Measurements from ENCODE around the gene TGM4.
"Not testable (repeated sequence)": the region's sequence is repeated elsewhere in the genome, so short reads cannot be mapped to it uniquely, and the experiment has no call there.

The TGM4 gene

DNA sequence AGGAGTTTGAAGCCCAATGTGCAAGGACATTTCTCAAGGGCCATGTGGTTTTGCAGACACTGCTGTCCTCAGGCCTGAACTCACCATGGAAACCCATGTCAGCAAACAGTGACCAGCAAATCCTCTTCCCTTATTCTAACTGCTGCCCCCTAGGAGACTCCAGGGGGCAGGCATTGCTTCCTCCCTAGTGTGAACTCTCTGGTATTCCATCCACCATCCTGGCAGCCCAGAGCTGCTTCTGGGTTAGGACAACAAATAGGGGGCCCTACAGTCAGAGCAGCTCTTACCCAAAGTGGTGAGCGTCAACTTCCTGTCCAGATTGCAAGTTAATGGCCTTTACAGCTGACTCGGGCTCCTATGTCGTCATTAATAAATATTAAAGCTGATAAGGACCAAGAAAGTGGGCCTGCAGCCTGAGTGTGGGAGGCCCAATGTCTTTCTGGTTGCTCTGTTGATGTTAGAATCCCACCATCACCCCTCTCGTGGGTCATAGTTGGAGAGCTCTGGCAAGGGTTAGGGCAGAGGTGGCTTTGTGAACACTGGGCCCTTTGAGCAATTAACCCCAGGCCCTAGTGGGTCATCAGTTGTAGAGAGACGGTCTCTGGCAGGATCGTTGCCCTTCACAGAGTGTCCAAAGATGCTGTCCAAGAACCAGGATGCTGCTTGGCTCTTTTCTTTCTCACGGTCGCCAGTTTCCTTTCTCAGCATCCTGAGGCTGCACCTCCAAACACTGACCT lies 41.5 kb downstream of the TGM4 start:
- no peak for DNase-seq (ENCODE audit: low read depth in 3 of 3)

DNA sequence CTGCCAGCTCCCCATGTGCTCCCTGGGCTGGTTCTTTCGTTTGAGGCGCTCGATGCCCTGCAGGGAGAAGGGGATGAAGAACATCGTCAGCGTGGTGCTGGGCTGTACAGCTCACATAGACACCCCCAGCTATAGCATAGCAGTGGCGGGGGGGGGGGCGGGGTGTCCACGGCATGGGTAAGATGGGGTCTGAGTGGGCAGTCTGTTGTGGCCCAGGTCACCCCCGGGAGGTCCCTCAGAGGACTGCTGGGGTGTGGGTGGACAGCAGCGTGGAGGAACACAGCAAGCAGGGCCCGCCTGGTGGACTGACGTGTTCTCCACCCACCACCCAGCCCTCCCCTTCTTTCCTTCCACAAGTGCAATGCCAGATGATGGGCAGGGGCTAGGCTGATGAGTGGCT lies 43.7 kb downstream of the TGM4 start:
- DNase-seq (ENCODE audit: low read depth in 3 of 3): no peak

DNA sequence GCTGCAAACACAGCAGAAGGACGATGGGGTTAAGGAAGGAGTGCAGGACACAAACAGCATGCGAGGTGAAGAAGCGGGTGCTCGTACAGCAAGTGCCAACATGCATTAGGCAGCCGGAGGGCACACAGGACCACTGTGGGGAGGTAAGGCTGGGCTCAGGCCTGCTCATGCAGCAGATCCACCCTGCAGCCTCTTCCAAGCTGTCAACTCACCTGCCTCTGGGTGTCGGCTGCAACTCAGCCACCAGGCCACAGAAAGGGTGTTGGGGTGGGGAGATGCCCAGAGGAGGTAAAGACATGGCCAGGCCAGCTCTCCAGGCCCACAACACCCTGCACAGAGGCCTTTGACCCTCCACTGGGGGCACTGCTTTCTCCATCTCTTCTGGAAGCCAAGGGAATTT lies 44.2 kb downstream of the TGM4 start:
- DNase-seq (ENCODE audit: low read depth in 3 of 3): no peak

DNA sequence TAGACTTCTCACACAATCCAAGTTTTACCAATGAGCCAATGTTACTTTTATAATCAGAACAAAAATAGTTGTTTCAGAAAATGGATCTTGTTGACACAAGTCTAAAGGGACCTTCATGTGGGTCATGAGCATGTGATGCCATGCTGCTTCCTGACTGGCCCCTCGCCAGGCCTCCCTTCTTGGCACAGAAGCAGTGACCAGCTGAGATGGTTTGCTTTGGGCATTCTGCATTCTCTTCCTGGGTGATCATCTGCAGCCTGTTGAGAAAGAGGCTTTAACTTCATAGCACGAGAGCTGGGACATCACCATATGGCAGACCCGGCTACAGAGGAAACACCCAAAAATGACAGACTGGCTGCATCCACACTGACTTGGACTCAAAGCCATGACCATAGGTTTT lies 45.7 kb downstream of the TGM4 start:
- DNase-seq (ENCODE audit: low read depth in 3 of 3): no peak

DNA sequence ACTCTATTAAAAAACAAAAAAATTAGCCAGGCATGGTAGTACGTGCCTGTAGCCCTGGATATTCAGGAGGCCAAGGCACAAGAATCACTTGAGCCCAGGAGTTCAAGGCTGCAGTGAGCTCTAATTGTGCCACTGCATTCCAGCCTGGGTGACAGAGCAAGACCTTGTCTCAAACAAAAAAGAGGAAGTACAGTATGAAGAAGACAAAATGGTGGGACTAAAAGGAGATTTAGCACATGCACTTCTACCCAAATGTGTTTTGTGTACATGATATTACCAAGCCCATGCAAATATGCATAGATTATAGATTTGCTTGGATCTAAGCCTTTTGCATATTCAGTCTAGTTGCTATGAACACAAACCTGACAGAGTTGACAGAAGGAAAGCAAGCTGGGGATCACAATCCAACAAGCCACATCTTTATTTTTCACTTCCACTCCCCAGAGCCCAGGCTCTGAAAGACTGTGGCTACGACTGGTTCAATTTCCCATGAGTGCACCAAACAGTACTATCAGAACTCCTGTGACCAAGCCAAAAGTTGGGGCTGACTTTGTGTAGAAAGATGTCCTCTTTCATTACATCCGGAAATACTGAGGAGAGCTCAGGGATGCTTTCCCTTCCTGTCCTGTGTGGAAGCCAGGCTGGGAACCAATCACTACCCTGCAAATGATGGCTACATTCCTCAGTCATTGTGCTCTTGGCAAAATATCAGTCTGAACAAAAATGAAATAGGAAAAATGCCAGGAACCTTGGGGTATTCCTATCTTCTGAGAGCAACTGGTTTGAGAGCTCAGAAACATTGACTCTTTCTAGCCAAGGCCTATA lies 49.4 kb downstream of the TGM4 start:
- no peak for DNase-seq (ENCODE audit: low read depth in 3 of 3)

DNA sequence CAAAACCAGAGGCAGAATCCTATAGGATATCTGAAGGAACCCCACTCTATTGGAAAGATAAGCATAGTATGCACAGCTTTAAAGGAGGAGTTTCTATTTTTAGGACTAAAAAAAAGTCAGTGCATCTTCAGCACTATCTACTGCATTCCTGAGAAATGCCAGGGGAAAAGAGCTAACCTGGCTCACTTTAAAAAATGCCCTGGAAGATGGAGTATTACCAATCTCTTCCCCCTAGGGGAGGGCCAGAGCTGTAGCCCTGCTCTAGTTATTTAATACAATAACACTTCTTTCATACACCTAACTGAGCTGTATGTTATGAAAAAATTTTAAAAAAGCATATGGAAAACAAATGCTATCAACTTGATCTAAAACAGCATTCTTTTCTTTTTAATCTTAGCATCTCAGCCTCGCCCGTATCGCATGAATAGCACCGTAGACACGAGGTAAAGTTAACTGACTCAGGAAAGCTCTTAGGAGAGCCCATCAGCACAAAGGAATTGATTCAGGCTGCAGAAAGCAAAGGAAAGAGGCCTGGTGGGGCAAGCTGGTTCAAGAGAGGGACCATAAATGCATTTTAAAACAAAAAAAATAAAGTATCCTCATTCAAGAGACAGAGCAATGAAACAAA lies 50.2 kb downstream of the TGM4 start:
- no peak for DNase-seq (ENCODE audit: low read depth in 3 of 3)

DNA sequence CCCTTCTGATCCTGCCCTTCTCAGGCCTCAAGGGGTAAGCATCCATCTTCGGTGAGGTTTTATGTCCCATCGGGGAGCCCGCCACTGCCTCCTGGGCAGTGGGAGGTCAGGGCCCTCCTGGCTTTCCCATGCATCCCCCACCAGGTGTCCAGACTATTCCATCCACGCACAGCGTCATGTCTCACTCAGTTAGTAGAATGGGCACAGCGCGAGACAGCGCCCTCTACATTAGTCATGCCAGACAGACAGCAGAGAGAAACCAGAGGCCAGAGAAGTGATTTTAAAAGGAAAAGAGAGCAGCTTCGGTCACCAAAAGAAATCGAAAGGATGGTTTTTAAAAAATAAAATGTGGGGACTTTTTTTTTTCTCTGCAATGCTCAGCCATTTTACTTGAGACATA lies 51.8 kb downstream of the TGM4 start:
- no peak for DNase-seq (ENCODE audit: low read depth in 3 of 3)

DNA sequence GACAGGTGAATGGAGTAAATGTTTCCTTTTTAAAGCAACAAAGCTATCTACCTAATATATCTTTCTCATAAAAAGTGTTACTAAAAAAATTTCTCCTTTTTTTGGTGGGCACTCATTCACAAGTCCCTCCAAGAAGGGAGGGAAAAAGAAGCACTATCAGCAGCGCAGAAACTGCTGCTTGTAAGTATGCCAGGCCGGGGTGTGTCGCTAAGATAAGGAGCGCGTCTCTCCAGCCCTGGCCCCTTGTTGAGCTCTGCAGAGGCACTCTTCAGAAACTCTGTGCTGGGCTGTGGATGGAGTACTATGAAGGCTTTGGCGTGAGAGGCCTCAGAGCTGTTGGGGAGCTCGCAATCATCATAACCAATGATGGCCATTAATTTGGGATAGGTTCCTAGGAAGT lies 52.5 kb downstream of the TGM4 start:
- DNase-seq (ENCODE audit: low read depth in 3 of 3): no peak

DNA sequence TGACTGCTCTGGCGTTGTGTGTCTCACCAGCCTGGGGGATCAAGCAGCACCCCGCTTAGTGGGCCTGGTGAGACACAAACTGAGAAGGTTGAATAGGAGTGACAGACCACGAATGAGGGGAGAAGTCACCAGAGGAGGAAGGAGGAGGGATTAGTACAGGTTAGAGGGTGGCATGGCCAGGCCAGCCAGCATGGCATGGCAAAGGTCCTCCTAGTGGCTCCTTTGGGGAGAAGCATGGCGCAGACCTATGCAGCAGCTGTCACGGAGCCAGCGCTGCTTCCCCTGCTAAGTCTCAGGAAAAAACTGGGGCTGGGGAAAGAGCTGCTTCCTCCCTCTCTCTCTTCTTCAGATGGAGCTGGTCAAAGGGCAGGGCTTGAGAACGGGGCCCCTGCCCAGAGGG lies 53.0 kb downstream of the TGM4 start:
- no peak for DNase-seq (ENCODE audit: low read depth in 3 of 3)

DNA sequence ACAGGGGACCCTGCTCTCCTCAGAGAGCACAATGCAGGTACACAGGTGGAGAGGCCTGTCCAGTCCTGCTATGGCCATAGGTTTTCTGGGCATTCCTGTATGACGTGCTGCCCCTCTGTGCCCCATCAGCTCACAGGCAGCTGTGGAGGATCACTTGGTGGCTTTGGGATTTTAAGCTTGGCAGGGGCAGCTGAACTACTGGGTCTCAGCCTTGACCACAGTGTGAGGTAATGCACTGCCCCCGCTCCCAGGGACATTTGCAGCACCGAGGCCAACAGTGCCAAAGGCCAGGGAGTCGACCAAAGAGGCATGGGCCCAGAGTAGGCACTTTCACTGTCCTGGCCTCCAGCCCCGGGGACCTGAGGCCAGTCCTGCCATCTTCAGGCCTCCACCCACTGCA lies 55.4 kb downstream of the TGM4 start:
- no peak for DNase-seq (ENCODE audit: low read depth in 3 of 3)

DNA sequence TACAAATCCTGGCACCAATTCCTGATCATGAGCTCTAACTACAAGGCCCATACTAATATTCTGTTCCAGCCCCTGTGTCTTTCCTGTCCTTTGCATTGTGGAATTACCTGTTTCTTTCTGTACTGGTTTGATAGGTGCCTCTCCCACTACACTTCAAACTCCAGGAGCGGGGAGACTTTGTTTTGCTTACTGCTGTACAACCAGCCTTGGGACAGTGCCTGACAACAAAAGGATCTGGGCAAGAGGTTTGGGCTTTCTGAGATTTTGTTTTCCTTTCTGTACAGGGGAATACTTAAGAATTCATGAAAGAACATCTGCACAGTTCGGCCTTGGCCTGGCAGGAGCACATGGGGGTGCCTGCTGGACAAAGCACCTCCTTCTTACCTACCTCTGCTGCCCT lies 56.5 kb downstream of the TGM4 start:
- no peak for DNase-seq (ENCODE audit: low read depth in 3 of 3)

DNA sequence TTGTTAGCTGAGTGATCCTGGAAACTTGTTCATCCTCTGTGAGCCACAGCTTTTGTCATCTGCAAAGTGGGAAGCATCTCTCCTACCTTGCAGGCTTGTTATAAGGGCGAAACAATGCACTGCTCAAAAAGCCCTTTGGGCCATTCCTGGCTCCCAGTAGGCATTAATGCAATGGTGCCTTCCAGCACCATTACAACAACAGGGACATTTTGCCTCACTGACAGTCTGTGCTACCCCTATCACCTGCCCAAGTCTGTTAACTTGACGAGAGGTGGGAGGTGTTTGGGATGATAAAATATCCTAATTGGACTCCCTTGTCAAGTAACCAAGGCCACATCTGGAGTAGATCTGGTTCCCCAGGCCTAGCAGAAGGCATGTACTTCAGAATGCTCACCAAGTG lies 57.4 kb downstream of the TGM4 start:
- no peak for DNase-seq (ENCODE audit: low read depth in 3 of 3)

DNA sequence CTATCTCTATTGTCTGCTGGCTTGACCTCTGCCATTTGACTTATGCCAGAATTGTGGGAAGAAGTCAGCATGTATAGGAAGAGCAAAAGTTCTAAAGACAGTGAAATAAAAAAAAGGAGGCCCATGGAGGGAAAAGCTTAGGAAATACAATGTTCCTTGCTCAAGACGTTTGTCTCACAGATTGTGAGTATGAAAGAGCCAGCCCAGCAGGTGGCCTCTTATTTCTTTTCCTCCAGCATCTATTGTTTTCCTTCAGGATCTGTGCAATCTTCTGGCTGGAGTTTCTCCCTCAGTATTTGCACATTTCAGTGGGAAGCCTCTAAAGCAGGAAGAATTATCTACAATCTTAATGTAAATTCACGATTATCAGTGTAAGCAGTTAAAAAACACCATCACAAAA lies 57.9 kb downstream of the TGM4 start:
- DNase-seq (ENCODE audit: low read depth in 3 of 3): no peak

DNA sequence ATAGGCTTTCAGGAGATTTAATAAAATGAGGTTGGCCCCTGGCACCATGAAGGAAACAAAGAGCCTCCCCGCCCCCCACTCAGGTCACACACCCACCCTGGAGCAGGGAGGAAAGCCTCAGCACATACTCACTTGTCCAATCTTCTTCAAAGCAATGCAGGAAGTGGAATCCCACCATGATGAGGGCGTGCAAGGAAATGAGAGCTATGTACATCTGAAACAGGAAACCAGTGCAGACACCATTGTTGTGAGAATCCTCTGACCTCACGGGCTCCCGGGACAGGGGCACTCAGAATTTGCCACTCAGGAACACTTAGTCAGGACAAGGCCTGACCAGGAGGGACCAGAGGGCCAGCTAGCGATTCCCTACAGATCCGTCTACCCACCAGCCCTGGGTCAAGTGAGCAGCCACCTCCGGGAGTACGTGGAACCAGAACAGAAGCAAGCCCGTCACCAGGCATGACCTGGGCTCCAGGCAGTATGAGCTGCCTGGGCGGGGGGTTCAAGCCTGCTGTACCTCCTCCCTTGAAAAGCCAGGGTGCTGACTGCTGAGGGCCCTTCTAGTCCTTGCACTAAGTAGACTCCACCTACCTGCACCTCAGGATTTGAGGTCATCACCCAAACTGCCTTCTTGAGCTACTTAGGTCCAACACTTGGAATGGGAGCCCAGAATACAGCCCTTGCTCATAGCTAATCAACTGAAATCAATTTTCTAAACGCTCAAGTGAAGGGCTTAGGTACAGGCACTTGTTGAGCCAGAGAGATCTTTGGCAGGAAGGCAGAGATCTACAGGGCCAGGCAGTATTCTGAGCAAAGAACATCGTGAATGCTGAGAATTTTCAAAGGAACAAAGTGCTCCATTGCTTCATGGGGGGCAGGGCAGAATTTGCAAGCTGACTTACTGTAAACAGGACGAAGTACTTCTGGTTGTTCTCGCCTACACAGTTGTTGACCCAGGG lies 58.9 kb downstream of the TGM4 start:
- no peak for DNase-seq (ENCODE audit: low read depth in 3 of 3)

DNA sequence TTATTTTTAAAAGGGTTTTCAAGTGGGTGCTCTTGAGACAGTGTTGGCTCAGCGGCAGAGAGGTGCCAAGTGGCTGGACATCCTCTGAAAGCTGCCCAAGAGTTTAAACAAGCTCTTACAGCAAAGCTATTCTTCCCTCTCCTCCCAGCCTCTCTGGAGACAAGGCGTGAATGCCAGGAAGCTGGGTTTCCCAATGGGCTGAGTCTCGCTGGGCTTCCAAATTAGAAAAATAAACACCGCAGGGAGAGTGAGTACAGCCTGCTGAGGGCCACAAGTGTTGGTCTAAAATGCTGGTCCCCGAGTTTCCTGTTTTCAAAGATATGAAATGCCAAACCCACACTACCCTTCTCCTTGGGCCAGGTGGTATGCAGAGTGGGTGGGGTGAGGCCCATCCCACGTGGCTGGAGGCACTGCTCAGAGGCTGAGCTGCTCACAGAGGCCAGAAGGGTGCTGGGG lies 65.2 kb downstream of the TGM4 start:
- DNase-seq (ENCODE audit: low read depth in 3 of 3): no peak

DNA sequence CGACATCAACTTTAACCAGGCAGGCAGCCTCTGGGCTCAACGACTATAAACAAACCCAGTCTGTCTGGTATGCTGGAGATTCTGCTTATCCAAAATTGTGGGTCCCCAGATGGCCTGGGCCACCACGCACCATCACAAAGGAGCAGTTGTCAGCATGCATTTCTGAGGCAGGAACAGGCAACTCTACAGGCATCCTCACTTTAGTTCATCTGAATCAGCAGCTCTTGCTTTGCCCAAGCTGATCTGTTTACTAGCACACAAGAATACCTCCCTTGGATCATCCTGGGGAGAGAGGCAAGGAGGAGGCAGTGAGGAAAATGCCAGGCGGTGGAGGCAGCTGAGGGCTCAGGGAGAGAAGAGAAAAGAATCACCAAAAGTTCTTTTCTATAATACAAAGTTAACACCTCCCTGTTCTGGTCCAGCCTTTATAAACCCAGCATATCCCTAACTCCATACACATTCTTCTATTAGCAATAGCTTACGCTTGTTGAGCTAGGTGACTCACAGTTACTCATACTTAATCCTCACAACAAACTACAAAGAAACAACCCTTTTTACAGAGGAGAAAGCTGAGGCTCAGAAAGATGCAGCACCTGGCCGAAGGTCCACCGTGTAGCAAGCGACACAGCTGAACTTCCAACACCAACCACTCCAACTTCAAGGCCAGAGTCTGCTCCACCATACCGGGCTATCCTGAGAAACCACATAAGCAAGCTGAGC lies 68.0 kb downstream of the TGM4 start:
- DNase-seq (ENCODE audit: low read depth in 3 of 3): no peak

DNA sequence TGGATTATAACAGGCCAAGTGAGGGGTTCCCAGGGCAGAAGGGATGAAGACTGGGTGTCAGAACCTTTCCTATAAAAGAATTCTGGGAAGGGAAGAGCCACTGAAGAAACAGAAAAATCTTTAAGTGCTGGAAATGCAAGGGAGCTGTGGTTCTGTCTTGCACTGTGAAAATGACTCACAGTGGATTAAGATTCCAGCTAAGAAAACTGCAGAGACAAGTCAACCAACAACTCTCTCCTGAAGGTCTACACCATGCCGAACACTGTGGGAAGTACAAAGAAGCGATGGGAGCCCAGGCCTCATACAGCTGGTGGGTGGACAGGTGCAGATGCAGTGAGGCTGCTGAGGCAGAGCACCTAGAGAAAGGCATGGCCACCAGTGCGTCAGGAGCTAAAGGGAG lies 73.8 kb downstream of the TGM4 start:
- DNase-seq (ENCODE audit: low read depth in 3 of 3): no peak

DNA sequence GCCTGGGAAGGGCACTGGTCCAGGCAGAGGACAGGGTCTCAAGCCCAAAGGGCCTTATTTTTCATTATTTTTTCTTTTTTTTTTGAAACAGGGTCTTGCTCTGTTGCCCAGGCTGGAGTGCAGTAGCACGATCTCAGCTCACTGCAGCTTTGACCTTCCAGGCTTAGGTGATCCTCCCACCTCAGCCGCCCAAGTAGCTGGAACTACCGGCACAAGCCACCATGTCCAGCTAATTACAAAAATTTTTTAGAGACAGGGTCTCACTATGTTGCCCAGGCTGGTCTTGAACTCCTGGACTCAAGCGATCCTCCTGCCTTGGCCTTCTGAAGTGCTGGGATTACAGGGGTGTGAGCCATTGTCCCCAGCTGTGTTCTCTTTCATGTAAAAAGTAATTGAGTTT lies 75.4 kb downstream of the TGM4 start:
- not testable (repeated sequence) for DNase-seq (ENCODE audit: low read depth in 3 of 3)

DNA sequence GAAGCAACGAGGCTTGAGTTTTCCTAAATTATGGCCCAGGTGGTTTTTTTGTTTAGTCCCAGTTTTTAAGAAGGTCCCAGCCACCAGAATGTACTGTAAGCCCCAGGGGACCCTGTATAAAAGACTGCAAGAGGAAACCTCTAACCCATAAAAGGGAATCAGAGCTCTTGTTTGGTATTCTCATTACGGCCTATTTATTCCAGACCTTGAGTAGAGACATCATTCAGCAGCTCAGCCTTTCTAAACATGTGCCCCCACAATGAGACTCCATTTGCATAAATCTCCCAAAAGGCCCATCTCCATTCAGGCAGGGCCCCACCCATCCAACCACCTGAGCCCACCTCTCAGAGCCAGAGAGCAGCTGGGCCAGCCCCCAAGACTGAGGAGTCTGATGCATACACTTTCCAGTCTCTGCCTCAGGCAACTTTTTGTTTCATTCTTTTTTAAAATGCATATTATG lies 75.9 kb downstream of the TGM4 start:
- no peak for DNase-seq (ENCODE audit: low read depth in 3 of 3)

DNA sequence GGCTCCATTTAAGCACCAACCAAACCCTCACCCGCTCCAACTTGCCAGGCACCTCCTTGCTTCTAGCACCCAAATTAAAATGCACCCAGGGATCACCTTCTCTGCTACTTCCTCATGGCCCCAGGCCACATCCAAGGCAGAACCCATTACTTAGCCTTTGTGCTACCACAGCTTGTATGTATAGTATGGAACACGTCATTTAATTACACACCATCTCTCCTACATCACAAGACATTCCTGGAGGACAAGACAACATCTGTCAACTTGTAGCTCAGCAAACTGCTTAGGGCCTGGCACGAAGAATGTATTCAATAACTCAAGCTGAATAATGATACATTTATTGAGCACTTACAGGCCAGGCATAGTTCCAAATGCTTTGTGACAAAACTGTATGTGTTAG lies 78.3 kb downstream of the TGM4 start:
- no peak for DNase-seq (ENCODE audit: low read depth in 3 of 3)

DNA sequence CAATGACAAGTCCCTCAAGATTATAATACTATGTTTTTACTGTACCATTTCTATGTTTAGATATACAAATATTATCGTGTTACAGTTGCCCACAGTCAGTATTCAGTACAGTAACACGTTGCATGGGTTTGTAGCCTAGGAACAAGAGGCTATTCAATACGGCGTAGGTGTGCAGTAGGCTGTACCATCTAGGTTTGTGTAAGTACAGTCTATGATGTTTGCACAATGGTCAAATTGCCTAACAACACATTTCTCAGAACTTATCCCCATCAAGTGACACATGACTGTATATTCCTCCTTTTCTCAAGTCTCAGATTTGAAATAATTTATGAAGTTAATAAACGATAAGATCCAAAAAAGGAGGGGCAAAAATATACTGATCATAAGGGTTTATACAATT lies 79.9 kb downstream of the TGM4 start:
- no peak for DNase-seq (ENCODE audit: low read depth in 3 of 3)
